ENCODE data around the gene RAI2.

RAI2 gene

GRCh38 chrX:17774053-17774452 is 87.0 kb downstream of the RAI2 start:
- no peak for DNase-seq

DNA sequence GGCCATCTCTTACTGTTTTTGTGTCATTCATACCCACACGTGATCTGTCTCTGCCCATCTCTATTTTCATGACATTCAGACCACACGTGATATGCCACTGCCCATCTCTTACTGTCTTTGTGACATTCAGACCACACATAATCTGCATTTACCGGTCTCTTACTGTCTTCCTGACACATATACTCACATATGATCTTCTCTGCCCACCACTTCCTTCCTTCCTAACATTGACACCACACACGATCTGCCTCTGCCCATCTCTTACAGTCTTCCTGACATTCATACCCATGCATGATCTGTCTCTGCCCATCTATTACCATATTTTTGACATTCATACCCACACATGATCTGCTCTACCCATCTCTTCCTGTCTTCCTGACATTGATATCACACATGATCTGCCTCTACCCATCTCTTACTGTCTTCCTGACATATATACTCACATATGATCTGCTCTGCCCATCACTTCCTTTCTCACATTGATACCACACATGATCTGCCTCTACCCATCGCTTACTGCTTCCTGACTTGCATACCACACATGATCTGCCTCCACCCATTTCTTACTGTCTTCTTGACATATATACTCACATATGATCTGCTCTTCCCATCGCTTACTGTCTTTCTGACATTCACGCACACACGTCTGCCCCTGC is 87.7 kb downstream of the RAI2 start:
- DNase-seq: no peak

- no peak for DNase-seq
These were observed 91.3 kb downstream of the RAI2 start for GRCh38 chrX:17769701-17770269.

- DNase-seq: no peak
These were observed 92.1 kb downstream of the RAI2 start for GRCh38 chrX:17768997-17769396.

DNA sequence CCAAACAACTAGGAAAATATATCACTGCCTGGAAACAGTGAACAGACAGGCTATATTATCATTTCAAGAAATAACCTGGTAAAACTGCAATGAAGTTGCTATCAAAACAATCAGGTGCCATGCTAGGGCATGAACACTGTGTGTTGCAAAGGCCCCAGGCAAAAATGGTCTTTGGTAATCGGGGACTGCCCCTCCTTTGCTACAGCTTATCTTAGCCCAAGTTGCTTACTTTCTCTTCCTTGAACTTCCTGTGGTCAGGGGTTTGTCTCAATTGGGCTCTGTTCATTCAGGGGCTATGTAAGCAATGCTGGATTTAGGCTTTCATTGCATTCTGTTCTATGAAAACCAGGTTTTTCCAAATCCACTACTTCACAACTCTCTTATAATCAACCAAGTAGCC is 93.4 kb downstream of the RAI2 start:
- no peak for DNase-seq

DNA sequence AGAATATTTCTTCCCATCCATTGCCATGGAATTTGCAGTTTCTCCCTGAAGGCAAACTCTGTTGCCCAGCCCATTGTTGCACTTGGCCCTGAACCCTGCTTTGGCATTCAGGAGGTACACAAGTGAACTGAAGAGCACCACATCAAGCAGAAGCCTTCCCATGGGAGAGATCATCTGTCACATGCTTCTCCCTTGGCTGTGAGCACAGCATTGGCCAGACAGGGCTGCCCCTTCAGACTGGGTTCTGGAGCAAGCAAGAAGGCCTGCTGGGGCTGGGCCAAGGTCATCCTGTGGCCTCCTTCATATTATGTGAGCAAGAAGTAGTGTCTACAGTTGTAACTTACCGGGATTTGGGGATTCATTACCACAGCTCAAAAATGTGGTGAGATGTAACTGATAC is 101.1 kb downstream of the RAI2 start:
- no peak for DNase-seq

DNA sequence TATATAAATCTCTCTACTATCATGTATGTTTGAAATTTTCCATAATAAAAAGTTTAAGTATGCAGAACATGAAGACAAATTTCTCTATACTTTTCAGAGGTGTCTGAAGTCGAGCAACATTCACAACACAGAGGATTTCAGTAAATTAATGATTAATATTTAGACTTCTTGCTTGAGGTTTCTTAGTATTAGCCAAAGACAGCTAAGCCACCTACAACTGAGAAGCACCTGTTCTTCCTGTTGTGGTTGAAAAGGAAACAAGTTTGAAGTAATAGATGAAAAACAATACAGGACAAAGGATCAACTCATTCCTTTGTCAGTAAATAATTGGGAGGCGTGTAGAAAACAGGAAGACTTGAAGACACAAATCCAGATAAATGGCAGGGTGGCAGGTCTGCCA is 102.7 kb downstream of the RAI2 start:
- DNase-seq: no peak

DNA sequence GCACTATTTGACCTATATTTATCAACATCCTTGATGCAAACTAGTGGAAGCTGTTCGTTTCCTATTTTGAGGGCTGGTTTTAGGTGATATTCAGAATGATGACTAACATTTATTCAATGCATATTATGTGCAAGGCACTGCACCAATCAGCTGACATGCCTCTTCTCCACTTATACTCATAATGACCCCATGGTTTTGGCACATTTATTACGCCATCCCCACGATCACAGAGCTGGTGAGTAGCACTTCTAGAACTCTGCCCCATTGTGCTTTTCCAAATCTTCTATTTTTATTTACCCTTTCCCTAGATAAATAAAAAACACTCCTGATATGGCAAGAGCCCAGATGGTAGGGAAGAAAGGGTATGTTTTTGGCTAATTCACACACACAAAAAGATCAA is 110.7 kb downstream of the RAI2 start:
- no peak for DNase-seq

All from NCI-H2081 treated with DMSO at 0.1 percent for 48 hours (cell line).